ENCODE measurements around the gene SREK1IP1.

GRCh38 chr5:64688391-64688790 lies 80.1 kb downstream of the SREK1IP1 start:
- TF ChIP-seq CTCF (IDR thresholded peaks at IDR 0.05): no peak
- TF ChIP-seq EP300 (IDR thresholded peaks at IDR 0.05): no peak

Data from stomach (tissue), 4 donors.